IPS DF 4.7 (cell line): Measurements from ENCODE around the gene AP2A1.
"Not testable (repeated sequence)": the region's sequence is repeated elsewhere in the genome, so short reads cannot be mapped to it uniquely, and the experiment has no call there.

Source experiments
- DNase-seq: peaks from one replicate; pipeline ENCODE4 v3.0.0-alpha.2; 2013; ENCODE audit warnings: low spot score; ENCODE audit errors: extremely low read depth

The AP2A1 gene

GRCh38 chr19:49812452-49812996 is 45.7 kb downstream of the AP2A1 start:
- no peak for DNase-seq

GRCh38 chr19:49812997-49813861 is 46.4 kb downstream of the AP2A1 start, which contains the start of gene FUZ:
TSS of gene FUZ (minus strand) at chr19:49813292. CDS start at chr19:49813106, 186 bp downstream.
- DNase-seq: peak; percentile 98

- no peak for DNase-seq
These were observed 47.2 kb downstream of the AP2A1 start for GRCh38 chr19:49814010-49814409.

- no peak for DNase-seq
These were observed 49.8 kb downstream of the AP2A1 start for GRCh38 chr19:49816590-49816989.

GRCh38 chr19:49817964-49818648 is 51.3 kb downstream of the AP2A1 start, which contains the start of gene MED25:
TSS of gene MED25 (plus strand) at chr19:49818289. CDS start at chr19:49818342, 53 bp downstream.
- no peak for DNase-seq

GRCh38 chr19:49818649-49819370 is 52.0 kb downstream of the AP2A1 start:
- no peak for DNase-seq

- DNase-seq: not testable (repeated sequence)
These were observed 52.8 kb downstream of the AP2A1 start for GRCh38 chr19:49819452-49820115.

GRCh38 chr19:49820125-49820524 is 53.3 kb downstream of the AP2A1 start:
- DNase-seq: no peak

GRCh38 chr19:49823472-49823871 is 56.7 kb downstream of the AP2A1 start:
- no peak for DNase-seq

GRCh38 chr19:49824662-49825061 is 57.9 kb downstream of the AP2A1 start:
- DNase-seq: no peak

- DNase-seq: no peak
These were observed 60.2 kb downstream of the AP2A1 start for GRCh38 chr19:49827034-49827433.

- DNase-seq: no peak
These were observed 62.4 kb downstream of the AP2A1 start for GRCh38 chr19:49829200-49829599.

GRCh38 chr19:49829721-49830120 is 62.9 kb downstream of the AP2A1 start:
- no peak for DNase-seq

GRCh38 chr19:49830766-49831165 is 64.0 kb downstream of the AP2A1 start:
- DNase-seq: no peak

- DNase-seq: no peak
These were observed 64.8 kb downstream of the AP2A1 start for GRCh38 chr19:49831592-49831991.

- no peak for DNase-seq
These were observed 65.8 kb downstream of the AP2A1 start for GRCh38 chr19:49832556-49832955.

- DNase-seq: no peak
These were observed 66.8 kb downstream of the AP2A1 start for GRCh38 chr19:49833599-49833998.

- no peak for DNase-seq
These were observed 68.8 kb downstream of the AP2A1 start for GRCh38 chr19:49835562-49835961.

- no peak for DNase-seq
These were observed 69.6 kb downstream of the AP2A1 start for GRCh38 chr19:49836176-49837008.

- no peak for DNase-seq
These were observed 70.2 kb downstream of the AP2A1 start for GRCh38 chr19:49837009-49837310.
